ENCODE data around the gene BACH2.

DNA sequence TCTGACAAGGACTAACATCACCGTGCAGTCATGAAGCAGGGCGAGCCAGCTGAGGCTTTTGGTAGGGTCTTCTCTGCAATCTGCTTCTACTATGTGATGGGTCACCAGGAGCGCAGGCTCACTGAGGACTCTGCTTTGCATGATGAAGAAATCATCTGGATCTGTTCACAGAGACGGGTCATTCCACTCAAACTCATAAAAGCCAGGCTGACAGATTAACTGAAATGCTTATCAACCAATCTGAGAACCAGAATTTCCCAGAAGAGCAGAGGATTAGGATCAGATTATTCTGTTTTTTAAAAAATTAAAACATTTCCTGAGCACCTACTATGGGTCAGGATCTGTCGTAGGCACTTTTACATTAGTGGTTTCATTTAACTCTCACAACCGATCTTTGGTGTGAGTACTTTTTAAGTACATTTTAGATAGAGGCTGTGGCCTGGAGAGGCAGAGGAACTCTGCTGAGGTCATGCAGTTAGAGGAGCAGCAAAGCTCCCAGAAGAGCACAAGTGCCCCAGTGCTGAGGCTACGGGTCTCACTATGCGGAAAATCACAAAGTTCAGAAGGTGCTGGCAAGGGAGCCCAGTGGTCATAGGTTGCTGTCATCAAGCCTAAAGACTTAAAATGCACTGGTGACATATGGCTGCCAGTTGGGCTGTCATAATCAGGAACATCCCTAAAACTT, 109.1 kb downstream of the BACH2 start:
- TF ChIP-seq, protein P1, sequence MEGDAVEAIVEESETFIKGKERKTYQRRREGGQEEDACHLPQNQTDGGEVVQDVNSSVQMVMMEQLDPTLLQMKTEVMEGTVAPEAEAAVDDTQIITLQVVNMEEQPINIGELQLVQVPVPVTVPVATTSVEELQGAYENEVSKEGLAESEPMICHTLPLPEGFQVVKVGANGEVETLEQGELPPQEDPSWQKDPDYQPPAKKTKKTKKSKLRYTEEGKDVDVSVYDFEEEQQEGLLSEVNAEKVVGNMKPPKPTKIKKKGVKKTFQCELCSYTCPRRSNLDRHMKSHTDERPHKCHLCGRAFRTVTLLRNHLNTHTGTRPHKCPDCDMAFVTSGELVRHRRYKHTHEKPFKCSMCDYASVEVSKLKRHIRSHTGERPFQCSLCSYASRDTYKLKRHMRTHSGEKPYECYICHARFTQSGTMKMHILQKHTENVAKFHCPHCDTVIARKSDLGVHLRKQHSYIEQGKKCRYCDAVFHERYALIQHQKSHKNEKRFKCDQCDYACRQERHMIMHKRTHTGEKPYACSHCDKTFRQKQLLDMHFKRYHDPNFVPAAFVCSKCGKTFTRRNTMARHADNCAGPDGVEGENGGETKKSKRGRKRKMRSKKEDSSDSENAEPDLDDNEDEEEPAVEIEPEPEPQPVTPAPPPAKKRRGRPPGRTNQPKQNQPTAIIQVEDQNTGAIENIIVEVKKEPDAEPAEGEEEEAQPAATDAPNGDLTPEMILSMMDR (conservative IDR thresholded peaks at IDR 0.05; ENCODE audit: low read depth in 2 of 2), result no peak
- TF ChIP-seq EZH2 (IDR thresholded peaks at IDR 0.05; ENCODE audit: low read depth, unreplicated experiment) (no peak), EZH2phosphoT487 (IDR thresholded peaks at IDR 0.05; ENCODE audit: unreplicated experiment) (no peak), POLR2AphosphoS5 (IDR thresholded peaks at IDR 0.05; ENCODE audit: low read depth) (no peak), CREB1 (CRISPR knock-in tag; IDR thresholded peaks at IDR 0.05; ENCODE audit: low read depth) (no peak)

Data from GM23338 (cell line).